Pons (tissue), 1 donor: ENCODE data around the gene SKAP1.
A peak's percentile ranks its signal among the peaks of the same experiment; 100 is the strongest.
"Not testable (repeated sequence)": the region's sequence is repeated elsewhere in the genome, so short reads cannot be mapped to it uniquely, and the experiment has no call there.

Experiments used
- DNase-seq: peaks from one replicate; pipeline ENCODE4 v3.0.0-alpha.2; 2016; ENCODE audit warnings: low spot score

Gene SKAP1

GRCh38 chr17:48373130-48373830 lies 56.7 kb downstream of the SKAP1 start:
- DNase-seq, result no peak

GRCh38 chr17:48368967-48369366 lies 61.0 kb downstream of the SKAP1 start:
- not testable (repeated sequence) for DNase-seq

GRCh38 chr17:48368352-48368908 lies 61.6 kb downstream of the SKAP1 start:
- DNase-seq, result no peak

GRCh38 chr17:48363161-48363560 lies 66.9 kb downstream of the SKAP1 start:
- no peak for DNase-seq

GRCh38 chr17:48360861-48361633 lies 69.0 kb downstream of the SKAP1 start:
- DNase-seq, result not testable (repeated sequence)

- DNase-seq, result no peak
Observed at GRCh38 chr17:48357779-48358602, 72.0 kb downstream of the SKAP1 start.

GRCh38 chr17:48356866-48357265 lies 73.1 kb downstream of the SKAP1 start:
- DNase-seq, result no peak

GRCh38 chr17:48352630-48353029 lies 77.4 kb downstream of the SKAP1 start:
- no peak for DNase-seq

- DNase-seq, result peak; percentile 10
Observed at GRCh38 chr17:48351911-48352332, 78.1 kb downstream of the SKAP1 start.

GRCh38 chr17:48348352-48348751 lies 81.7 kb downstream of the SKAP1 start:
- no peak for DNase-seq

GRCh38 chr17:48347177-48347576 lies 82.8 kb downstream of the SKAP1 start:
- no peak for DNase-seq

- DNase-seq, result no peak
Observed at GRCh38 chr17:48344251-48344650, 85.8 kb downstream of the SKAP1 start.

GRCh38 chr17:48340916-48341315 lies 89.1 kb downstream of the SKAP1 start:
- no peak for DNase-seq

GRCh38 chr17:48338720-48339119 lies 91.3 kb downstream of the SKAP1 start:
- no peak for DNase-seq

GRCh38 chr17:48337903-48338302 lies 92.1 kb downstream of the SKAP1 start:
- not testable (repeated sequence) for DNase-seq

- no peak for DNase-seq
Observed at GRCh38 chr17:48336986-48337385, 93.0 kb downstream of the SKAP1 start.

- peak; percentile 79 for DNase-seq
Observed at GRCh38 chr17:48335858-48336500, 94.0 kb downstream of the SKAP1 start.

GRCh38 chr17:48335146-48335784 lies 94.7 kb downstream of the SKAP1 start:
- DNase-seq, result no peak

GRCh38 chr17:48333034-48333530 lies 96.9 kb downstream of the SKAP1 start:
- no peak for DNase-seq

- no peak for DNase-seq
Observed at GRCh38 chr17:48330887-48331286, 99.1 kb downstream of the SKAP1 start.

GRCh38 chr17:48330421-48330820 lies 99.6 kb downstream of the SKAP1 start:
- no peak for DNase-seq
